Measurements from ENCODE around the gene SPAG8. TPM values are rescaled to one million over a fixed set of nuclear protein-coding genes. Genes with fewer than 3 reads are reported as not detected.

The SPAG8 gene
- total RNA-seq, 2 experiments from 2014 or later = 1.1 to 3.6 TPM

DNA sequence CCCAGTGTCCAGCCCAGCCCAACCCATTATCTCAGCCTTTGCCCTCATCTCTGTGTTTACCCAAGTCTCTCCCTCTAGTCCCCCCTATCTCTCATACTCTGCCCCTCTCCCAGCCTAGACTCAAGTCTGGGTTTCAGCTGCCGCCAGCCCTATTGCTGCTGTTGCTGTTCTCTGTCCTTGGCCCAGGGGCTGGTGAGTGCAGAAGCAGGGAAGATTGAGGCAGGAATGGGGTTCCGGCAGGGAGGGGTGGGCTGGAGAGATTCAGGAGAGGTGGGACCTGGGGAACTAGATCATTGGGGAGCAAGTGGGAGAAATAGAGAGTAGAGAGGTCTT, 17.7 kb upstream of the SPAG8 start:
- H3K36me3 ChIP-seq (ENCODE audit: insufficient read depth, low read length) = no peaks in the 10 kb centered on the region
- DNase-seq (ENCODE audit: low spot score) = no peak
- H3K4me1 ChIP-seq (ENCODE audit: insufficient read depth, low read length, poor library complexity, severe bottlenecking) = peaks cover 37% of the 10 kb centered on the region
- H3K9me3 ChIP-seq (ENCODE audit: low read length) = no peaks in the 10 kb centered on the region
- BruUV-seq (replicated peaks) = no TSS peak
- H3K27ac ChIP-seq (ENCODE audit: low read depth, low read length, poor library complexity, severe bottlenecking) = no peak overlapping the region
- CTCF ChIA-PET (ENCODE audit: unreplicated experiment) = no interaction called here
- POLR2A ChIA-PET = no interaction called here
- no peaks in the 10 kb centered on the region for H3K79me2 ChIP-seq (ENCODE audit: insufficient read depth, low read depth, low read length)
- intact Hi-C loops (cut with micrococcal nuclease; ENCODE audit: unreplicated experiment) = loop anchor here (1.0 to 5.0 kb wide), 3 partner anchors 14 to 172 kb away; partner anchors contain the start of genes CCDC107, HINT2 and RMRP
- peak overlapping the region; percentile 84 for H3K4me2 ChIP-seq (ENCODE audit: low read length)
- H3K9me2 ChIP-seq (ENCODE audit: insufficient read depth, low read length) = no peaks in the 10 kb centered on the region
- peak overlapping the region; percentile 72 for H3K4me3 ChIP-seq (ENCODE audit: low read depth, low read length, poor library complexity, severe bottlenecking)
- TF ChIP-seq CTCF (conservative IDR thresholded peaks at IDR 0.05; ENCODE audit: low read length) (no peak), EZH2phosphoT487 (IDR thresholded peaks at IDR 0.05; ENCODE audit: borderline replicate concordance, low read depth, low read length) (no peak)
- no peaks in the 10 kb centered on the region for H4K20me1 ChIP-seq (ENCODE audit: insufficient read depth, low read length)
- H2AFZ ChIP-seq (ENCODE audit: low read length) = peak overlapping the region; percentile 93; the same call in 1 of the 2 replicates

GRCh38 chr9:35829084-35829763, 17.2 kb upstream of the SPAG8 start, which contains the start of gene TMEM8B:
TMEM8B (plus strand) TSS chr9:35829228; CDS start chr9:35829448, 220 bp downstream.
- intact Hi-C loops (cut with micrococcal nuclease; ENCODE audit: unreplicated experiment) = loop anchor here (1.0 to 5.0 kb wide), 3 partner anchors 14 to 172 kb away; partner anchors contain the start of genes CCDC107, HINT2 and RMRP
- H3K4me1 ChIP-seq (ENCODE audit: insufficient read depth, low read length, poor library complexity, severe bottlenecking) = peaks cover 32% of the 10 kb centered on the region
- ChIA-PET CTCF (ENCODE audit: unreplicated experiment) (no interaction called here), POLR2A (no interaction called here)
- H3K4me3 ChIP-seq (ENCODE audit: low read depth, low read length, poor library complexity, severe bottlenecking) = peak within 1 kb of the TSS; percentile 72
- BruUV-seq (replicated peaks) = no TSS peak
- H2AFZ ChIP-seq (ENCODE audit: low read length) = peak within 1 kb of the TSS; percentile 93
- no peaks in the 10 kb centered on the region for H3K9me2 ChIP-seq (ENCODE audit: insufficient read depth, low read length)
- H4K20me1 ChIP-seq (ENCODE audit: insufficient read depth, low read length) = no peaks in the 10 kb centered on the region
- no peaks in the 10 kb centered on the region for H3K79me2 ChIP-seq (ENCODE audit: insufficient read depth, low read depth, low read length)
- no peak for TF ChIP-seq EZH2phosphoT487 (IDR thresholded peaks at IDR 0.05; ENCODE audit: borderline replicate concordance, low read depth, low read length)
- TF ChIP-seq CTCF (conservative IDR thresholded peaks at IDR 0.05; ENCODE audit: low read length) = no peak
- no peak within 1 kb of the TSS for H3K27ac ChIP-seq (ENCODE audit: low read depth, low read length, poor library complexity, severe bottlenecking)
- no peaks in the 10 kb centered on the region for H3K36me3 ChIP-seq (ENCODE audit: insufficient read depth, low read length)
- no peaks in the 10 kb centered on the region for H3K9me3 ChIP-seq (ENCODE audit: low read length)
- peak within 1 kb of the TSS; percentile 84 for H3K4me2 ChIP-seq (ENCODE audit: low read length)
- peak; percentile 94 for DNase-seq (ENCODE audit: low spot score)

DNA sequence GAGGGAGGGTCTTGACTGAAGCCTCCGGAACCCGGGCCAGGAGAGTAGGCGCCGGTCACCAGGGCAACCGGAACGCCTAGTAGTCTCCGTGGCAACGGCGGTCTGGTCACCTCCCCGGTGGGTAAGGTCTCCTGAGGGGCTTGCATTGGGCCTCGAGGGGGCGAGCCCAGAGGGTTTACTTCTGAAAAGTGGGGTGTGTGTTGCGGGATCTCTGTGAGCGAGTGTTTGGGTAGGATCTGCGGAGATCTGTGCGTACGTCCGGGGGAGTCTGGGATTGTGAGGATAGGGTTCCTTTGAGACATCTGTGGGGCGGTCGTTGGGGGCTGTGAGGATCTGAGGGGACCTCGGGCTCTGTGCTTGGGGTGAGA, 16.6 kb upstream of the SPAG8 start, which contains the start of gene FAM221B:
FAM221B (minus strand) TSS at position 17 of the 368 bp plus-strand sequence. CDS start 2,571 bp downstream, outside the sequence.
- Histone ChIP-seq H3K9me3 (ENCODE audit: low read length) (no peaks in the 10 kb centered on the region), H3K36me3 (ENCODE audit: insufficient read depth, low read length) (no peaks in the 10 kb centered on the region), H3K4me2 (ENCODE audit: low read length) (peak within 1 kb of the TSS; percentile 84), H4K20me1 (ENCODE audit: insufficient read depth, low read length) (no peaks in the 10 kb centered on the region), H3K4me3 (ENCODE audit: low read depth, low read length, poor library complexity, severe bottlenecking) (peak within 1 kb of the TSS; percentile 72), H3K27ac (ENCODE audit: low read depth, low read length, poor library complexity, severe bottlenecking) (no peak within 1 kb of the TSS), H3K9me2 (ENCODE audit: insufficient read depth, low read length) (no peaks in the 10 kb centered on the region), H2AFZ (ENCODE audit: low read length) (peak within 1 kb of the TSS; percentile 93), H3K79me2 (ENCODE audit: insufficient read depth, low read depth, low read length) (no peaks in the 10 kb centered on the region), H3K4me1 (ENCODE audit: insufficient read depth, low read length, poor library complexity, severe bottlenecking) (peaks cover 26% of the 10 kb centered on the region)
- ChIA-PET CTCF (ENCODE audit: unreplicated experiment) (no interaction called here), POLR2A (no interaction called here)
- no TSS peak for BruUV-seq (replicated peaks)
- TF ChIP-seq EZH2phosphoT487 (IDR thresholded peaks at IDR 0.05; ENCODE audit: borderline replicate concordance, low read depth, low read length) = no peak
- TF ChIP-seq CTCF (conservative IDR thresholded peaks at IDR 0.05; ENCODE audit: low read length) = no peak
- intact Hi-C loops (cut with micrococcal nuclease; ENCODE audit: unreplicated experiment) = loop anchor here (1.0 to 5.0 kb wide), 3 partner anchors 13 to 171 kb away; partner anchors contain the start of genes CCDC107, HINT2 and RMRP
- no peak for DNase-seq (ENCODE audit: low spot score)
